Gastrocnemius medialis (tissue), 4 donors: ENCODE data around the gene CHST15.

Experiments
- CTCF ChIP-seq, 5 experiments: fragments of 450-650 bp in 3 of 5; fragments of 200-600 bp in 2 of 5; sonication (generic) in 2 of 5; IDR thresholded peaks in 4 of 5; conservative IDR thresholded peaks in 1 of 5; 1 replicate in 4 of 5; 2 replicates in 1 of 5; pipeline ENCODE4 v1.5.1; 2016 to 2019; ENCODE audit warnings: antibody characterized with exemption in 5 of 5, mild to moderate bottlenecking in 3 of 5, moderate library complexity in 3 of 5
- POLR2A ChIP-seq, 2 donors: fragments of 450-650 bp; IDR thresholded peaks; one replicate each; pipeline ENCODE4 v1.6.1; 2017; ENCODE audit warnings: antibody characterized with exemption in 2 of 2, mild to moderate bottlenecking in 2 of 2, moderate library complexity in 2 of 2

GRCh38 chr10:124114696-124115095 is 21.3 kb upstream of the CHST15 start:
- TF ChIP-seq CTCF (IDR thresholded peaks at IDR 0.05 in 4 of 5, conservative IDR thresholded peaks at IDR 0.05 in 1 of 5) (no peak), POLR2A (IDR thresholded peaks at IDR 0.05) (no peak)
